Activated CD4-positive, alpha-beta T cell treated with anti-CD3 and anti-CD28 coated beads, Interleukin-2, amount 50 U/mL, for 4 hours (primary cell): ENCODE measurements around the gene EIF4B.

ENCODE experiments used
- DNase-seq, 2 experiments: peaks; one replicate each; pipeline ENCODE4 v3.0.0-alpha.2; 2020

Gene EIF4B

GRCh38 chr12:53060721-53061276 is 54.5 kb downstream of the EIF4B start:
- DNase-seq: no peak

- DNase-seq: no peak
Measured at GRCh38 chr12:53061404-53062010, 55.3 kb downstream of the EIF4B start.

DNA sequence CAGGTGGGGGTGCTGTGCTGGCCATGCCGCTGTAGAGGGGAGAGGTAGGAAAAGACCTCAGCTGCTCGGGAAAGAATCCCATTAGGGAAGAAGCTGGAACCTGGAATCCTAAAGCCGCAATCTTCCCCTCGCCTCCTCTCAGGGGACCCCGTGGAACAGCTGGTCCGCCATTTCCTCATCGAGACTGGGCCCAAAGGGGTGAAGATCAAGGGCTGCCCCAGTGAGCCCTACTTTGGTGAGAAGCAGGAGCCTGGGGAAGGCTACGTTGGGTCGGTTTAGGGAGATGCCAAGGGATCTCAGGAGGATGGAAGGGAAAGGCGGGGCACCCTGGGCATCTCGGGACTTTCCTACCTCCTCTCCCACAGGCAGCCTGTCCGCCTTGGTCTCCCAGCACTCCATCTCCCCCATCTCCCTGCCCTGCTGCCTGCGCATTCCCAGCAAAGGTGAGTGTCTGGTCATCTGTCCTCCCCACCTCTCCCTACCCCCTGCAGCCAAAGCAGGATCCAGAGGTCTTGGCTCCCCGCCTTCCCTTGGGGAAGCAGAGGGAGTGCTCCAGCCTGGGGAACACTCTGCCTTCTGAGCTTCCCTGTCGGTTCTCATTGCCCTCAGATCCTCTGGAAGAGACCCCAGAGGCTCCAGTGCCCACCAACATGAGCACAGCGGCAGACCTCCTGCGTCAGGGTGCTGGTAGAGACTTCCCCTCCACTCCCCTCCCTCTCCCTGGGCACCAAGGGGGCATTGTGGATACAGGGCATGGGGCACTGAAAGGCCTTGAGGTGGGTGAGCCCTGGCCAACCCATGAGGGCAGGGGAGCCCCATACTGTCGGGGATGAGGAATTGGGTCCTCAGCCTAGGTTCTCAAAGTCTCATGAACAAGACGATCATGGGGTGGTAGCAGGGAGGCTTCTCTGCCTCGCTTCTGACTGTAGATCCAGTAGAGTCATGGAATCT is 56.0 kb downstream of the EIF4B start:
- DNase-seq: no peak

DNA sequence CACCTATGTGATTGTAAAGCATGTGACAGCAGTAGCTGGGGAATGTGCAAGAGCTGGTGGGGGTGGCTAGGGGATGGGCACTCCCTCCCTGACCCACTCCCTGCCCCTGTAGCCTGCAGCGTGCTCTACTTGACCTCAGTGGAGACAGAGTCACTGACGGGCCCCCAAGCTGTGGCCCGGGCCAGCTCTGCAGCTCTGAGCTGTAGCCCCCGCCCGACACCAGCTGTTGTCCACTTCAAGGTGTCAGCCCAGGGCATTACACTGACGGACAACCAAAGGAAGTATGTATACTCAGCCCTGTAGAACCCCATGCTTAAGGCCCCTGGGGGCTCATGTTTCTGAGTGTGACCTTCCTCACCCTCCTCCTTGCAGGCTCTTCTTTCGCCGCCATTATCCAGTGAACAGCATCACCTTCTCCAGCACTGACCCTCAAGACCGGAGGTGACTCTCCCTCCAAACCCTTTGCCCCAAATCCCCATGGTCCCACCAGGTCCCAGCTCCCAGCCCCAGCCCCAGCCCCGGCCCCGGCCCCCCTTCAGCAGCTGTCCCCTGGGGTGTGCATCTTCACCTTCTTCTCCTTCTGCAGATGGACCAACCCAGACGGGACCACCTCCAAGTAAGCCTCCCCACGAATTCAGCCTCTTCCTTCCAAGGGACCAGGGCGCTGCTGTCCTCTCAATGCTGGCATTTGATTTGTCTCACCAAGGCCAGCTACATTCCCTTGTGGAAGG is 56.9 kb downstream of the EIF4B start:
- DNase-seq: no peak

- DNase-seq: no peak
Measured at GRCh38 chr12:53063708-53064612, 57.7 kb downstream of the EIF4B start.

GRCh38 chr12:53064613-53065436 is 58.6 kb downstream of the EIF4B start:
- DNase-seq: no peak

- DNase-seq: no peak
Measured at GRCh38 chr12:53065470-53065869, 59.2 kb downstream of the EIF4B start.

DNA sequence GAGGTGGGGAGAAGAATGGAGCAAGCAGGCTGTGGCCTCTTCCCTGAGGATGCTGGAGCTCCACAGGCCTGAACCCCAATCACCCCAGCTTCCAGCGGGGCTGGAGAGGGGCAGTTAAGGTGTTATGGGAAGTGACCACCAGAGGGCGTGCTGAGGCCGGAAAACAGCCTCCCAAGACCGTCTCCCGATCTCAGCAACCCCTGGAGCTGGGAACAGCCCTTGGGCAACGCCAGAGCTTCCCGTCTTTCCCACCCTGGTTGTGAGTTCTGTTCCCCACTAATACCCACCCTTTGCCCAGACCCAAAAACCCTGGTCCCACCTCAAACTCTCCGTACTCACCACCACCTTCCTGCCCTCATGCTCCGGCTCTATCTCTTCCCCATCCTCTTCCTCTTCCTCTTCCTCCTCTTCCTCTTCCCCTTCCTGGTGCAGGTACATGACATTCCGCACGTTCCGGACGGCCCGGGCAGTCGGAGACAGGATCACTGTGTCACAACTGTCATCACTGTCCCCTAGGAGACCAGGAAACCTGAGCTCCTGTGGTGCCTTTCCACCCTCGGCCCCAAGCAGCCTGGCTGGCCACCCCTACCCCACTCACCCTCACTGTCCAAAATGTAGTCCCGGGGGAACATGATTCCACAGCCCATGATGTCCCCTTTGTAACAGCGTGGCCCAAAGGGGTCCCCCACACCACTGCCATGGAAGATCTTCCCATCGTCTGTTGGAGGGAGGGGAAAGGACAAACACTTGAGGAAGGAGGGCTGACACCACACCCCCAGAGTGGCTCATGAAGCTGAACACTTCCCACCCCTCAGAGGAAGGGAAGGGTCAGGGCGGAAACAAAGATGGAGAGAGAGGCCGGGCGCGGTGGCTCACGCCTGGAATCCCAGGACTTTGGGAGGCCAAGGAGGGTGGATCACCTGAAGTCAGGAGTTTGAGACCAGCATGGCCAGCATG is 60.0 kb downstream of the EIF4B start:
- peak; percentile 52 to 58 for DNase-seq

DNA sequence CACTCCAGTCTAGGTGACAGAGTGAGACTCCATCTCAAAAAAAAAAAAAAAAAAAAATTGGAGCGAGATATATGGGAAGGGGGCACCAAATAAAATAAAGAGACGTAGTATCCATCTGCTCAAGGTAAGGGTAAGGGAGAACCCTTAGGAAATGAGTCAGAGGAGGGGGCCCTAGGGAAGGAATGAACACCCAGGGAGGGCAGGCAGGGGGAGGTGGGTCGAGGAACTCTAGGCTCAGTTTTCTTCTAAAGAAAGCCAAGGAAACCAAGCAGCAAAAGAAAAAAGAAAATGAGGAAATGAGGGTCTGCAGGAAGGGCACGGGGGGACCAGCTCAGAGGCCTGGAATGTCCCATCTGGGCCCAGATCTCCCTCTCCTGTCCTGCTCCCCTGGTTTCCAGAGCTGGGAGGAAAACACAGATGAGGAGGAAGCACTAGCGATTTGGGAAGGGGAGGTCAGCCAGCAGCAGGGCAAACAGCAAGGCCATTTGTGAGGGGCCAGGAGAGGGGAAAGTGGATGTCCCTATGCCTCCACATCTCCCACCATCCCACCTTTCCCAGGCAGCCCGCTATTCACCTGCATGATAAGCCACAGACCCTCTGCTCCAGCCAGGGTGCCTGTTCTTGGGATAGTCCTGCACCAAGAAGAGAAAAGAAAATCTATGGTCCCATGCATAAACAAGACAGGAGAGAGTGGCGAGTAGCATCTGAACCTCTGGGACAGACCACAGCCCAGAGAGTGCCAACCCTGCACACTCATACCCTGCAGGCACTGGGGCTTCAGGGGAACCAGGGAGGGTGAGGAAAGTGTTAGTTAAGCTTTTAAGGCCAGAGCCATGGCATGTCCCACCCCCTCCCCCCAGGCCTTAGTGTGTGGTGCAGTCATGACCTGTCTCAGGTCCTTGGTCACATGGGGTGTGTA is 61.1 kb downstream of the EIF4B start:
- no peak for DNase-seq

DNA sequence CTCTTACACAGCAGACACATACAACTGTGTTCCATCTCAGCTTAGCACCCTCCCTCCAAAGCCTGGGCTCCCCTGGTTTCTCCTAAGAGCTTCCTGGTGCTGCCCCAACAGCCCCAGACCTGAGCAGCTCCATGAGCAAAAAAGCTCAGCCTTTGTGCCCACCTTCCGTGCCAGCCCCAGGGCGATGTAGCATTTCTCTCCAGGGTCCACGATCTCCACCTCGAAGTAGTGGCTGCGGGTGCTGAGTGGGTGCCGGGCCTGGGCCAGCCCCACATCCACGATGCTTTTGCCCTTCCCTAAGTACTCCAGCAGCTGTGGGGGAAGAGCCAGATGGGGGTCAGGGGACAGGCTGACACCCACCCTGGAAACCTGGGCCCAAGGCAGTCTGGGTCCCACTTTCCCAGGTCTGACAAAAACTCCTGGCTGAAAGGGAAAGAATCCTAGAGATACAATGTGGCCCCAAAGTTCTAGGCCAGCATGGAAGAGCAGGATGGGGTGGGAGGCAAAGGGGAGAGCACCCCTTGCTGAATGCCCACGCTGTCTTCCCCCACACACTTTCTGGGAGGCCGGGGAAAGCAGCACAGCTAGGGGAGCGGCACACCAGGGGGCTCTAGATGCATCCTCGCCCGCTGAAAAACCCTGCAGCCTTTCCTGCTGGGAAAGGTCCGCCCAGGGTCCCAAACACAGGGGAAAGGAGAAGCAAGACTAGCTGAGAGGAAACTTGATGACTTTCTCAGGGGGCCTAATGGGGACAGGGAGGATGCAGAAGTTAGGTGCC is 61.9 kb downstream of the EIF4B start:
- DNase-seq: no peak

DNA sequence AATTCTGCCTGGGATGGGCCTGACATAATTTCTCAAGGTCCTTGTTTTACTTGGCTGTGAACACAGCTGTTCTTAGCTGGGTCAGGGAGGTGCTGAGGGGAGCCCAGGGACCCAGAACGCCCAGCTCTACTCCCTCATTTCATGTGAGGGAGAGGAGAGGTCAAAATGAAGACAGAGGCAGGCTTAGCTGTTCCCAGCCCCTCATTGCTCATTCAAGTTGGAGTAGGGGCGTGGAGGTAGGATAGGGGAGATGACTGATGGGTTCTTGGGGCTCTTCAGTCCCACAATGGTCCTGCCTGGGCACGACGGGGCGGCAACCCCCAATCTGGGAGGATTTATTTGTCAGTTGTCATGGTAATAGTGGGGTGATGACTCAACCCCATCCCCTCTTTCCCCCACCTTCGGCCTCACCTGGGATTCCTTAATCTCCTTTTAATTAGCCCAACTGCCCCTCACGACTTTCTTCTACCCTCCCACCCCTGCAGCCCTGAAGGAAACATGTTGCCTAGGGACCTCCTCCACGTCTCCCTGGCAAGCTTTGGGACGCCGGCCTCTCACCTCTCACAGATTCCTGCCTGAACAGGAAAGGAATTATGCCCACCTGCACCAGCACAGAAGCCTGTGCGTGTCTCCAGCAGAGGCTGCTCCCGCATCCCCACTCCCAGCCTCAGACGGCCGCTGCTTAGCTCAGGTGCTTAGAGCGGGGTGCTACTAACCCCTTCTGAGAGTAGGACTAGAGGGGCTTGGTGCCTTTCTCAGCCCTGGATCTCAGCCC is 62.7 kb downstream of the EIF4B start:
- no peak for DNase-seq

DNA sequence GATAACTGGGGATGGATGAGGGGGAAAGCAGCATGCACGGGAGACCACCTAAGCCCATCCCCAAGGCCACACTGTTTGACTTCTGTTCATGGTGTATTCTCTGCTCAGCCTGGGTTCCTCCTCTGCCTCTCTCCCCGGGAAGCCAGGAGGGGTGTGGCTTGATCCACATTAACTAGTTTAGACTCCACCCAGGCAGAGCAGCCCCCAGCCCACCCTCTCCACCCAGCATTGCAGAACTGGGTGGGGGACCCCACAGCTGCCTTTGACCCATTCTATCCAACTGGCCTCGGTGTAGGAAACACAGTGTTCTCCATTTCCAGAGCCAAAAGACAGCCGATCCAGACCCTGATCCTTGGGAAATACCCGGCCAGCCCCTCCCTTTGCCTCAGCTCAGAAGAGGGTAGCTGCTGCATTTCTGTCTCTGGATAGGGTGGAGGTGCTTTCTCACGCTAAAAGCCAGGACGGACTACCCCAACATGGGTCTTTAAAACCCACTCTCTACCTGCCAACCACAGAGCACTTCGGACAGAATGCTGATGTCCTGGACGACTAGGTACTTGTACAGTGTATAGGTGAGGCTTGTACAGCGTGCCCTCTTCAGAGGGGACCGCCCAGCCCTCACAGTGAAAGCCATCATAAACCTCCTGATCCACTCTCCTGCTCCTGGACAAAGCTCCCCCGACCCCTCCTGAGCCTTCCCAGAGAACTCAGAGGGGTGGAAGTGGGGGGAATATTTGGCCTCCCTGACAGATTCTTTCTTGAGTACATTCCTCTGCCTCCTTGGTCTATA is 63.6 kb downstream of the EIF4B start:
- DNase-seq: no peak

GRCh38 chr12:53070877-53071492 is 64.7 kb downstream of the EIF4B start:
- DNase-seq: no peak

DNA sequence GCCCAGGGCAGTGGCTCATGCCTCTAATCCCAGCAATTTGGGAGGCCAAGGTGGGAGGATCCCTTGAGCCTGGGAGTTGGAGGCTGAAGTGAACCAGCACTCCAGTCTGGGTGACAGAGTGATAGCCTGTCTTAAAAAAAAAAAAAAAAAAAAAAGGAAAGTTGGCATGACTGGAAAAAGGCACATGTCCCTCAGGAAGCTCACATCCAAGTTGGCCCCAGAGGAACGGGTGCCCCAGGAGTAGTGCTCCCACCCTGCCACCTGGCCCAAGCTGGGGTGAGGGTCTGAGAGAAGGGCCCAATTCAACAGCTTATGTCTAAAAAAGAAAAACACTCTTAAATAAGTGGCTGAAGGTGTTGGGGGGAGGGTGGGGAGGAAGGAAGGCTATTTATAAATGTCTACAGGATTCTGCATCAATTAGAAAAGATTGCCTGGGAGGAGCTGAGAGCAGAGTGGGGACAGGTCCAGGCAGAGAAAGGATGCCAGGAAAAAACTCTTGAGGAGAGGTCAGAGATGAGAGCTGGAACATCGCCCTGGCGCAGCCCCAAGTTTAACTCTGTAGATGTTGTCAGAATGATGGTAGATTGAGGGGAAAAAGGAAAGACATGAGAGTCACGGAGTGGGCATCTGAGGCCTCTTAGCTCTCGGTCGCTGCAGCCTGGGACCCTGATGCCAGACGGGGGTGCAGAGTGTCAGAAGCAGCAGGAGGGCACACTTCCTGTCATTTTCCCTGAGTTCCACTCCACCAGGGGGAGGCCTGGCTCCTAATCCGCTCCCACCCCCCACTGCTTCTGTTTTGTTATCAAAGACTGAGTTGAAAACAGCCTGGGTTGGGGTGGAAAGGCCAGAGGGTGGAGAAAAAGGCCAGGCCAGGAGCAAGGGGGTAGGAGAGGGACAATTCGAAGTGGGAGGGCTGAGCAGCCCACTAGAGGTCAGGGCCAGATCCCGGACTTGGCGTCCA is 65.6 kb downstream of the EIF4B start:
- no peak for DNase-seq

DNA sequence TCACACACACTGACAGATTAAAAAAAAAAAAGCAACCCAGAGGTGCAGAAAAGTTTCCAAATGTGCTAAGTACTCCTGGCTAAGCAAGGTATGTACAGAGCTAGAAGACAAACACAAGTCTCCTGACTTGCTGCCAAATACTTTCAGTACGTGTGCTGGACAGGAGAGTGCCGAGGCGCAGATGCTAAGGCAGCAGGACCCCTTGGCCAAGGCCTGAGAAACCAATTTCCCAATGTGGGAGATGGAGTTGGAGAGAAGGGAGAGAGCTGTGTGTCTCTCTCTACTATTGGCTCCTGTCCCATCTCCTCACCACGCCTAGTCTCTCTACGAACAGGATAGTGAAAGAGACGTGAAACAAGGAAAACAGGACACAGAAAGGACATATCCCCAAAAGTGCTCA is 67.6 kb downstream of the EIF4B start:
- no peak for DNase-seq
